HG03103 (cell line): Measurements from ENCODE around the gene ACYP2.
A peak's percentile ranks its signal among the peaks of the same experiment; 100 is the strongest.
"Not testable (repeated sequence)": the region's sequence is repeated elsewhere in the genome, so short reads cannot be mapped to it uniquely, and the experiment has no call there.

Experiments used
- ATAC-seq: cut with Tn5 transposase; IDR thresholded peaks from one replicate; pipeline ENCODE4 v1.9.1; 2021; ENCODE audit warnings: low read depth; ENCODE audit not compliant: unreplicated experiment

The ACYP2 gene

DNA sequence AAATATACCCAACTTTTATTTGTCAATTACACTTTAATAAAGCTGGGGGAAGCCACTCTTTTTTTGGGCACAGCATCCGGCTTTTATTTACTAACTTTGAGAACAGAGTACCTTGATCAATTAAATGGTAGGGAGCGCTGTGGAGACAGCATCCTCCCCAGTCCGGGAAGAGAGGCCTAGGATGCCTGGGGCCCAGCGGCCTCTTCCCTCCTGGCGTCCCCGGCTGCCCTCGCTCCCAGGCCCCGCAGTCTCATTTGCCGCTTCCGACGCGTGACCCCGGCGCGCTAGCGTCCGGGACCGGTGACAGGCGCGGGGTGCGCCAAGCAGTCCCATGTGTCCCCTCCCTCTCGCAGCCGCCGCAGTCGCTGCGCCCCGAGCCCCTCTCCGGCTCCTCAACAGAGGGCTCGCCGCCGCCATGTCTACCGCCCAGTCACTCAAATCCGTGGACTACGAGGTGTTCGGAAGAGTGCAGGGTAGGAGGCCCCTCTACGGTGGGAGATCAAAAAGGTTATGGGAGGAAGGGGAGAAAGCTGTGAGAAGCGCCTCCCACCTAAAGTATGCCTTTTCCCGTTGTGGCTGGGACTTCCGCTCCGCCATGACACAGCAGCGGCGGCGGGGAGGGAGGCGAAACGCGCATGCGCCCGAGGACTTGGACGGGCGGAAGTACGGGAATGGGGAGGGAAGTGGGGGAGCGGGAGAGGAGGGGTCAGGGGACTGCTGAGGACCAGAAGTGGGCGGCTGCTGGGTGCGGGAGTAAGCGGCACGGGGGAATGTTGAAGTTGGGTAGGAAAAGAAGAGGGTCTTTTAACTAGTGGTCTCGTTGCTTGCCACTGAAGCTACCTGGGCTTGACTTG, at the start of gene ACYP2:
Gene ACYP2, plus strand, starts transcription at position 332 of the 854 bp plus-strand sequence.
- ATAC-seq, result peak; percentile 83

DNA sequence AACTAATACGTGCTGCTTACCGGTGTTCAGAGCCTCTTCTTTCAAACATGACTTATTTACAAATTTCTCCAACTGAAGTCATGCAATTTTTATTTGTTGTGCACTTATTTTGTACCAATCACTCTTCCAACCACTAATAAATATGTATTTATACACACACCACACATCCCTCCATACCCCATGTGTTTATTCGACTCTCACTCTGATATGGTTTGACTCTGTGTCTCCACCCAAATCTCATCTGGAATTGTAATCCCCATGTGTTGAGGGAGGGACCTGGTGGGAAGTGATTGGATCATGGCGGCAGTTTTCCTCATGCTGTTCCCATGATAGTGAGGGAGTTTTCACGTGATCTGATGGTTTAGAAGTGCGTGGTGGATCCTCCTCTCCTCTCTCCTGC, 49.5 kb upstream of the ACYP2 start:
- no peak for ATAC-seq

DNA sequence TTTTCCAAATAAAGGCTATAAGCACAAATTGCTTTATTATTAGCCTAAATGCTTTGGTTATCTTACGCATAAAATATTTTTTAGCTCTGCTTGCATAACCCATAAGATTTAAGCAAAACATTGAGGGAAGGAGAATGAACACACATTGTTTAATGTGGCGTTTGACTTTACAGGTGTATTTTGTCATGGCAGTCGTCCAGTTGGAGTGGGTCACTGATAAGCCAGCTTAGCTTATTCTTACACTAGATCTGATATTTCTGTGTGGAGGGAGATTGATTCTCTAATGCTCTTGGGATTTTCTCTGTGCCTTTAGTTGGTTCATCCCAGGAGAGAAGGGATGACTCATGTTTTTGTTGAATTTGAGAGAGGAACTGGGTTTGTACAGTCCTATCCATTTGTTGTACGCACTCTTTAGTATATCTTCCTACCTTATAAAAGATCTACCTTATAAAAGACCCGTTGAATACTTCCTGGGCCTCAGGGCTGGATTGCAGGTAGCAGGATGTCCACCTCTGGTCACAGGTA, 47.5 kb upstream of the ACYP2 start:
- ATAC-seq, result no peak

DNA sequence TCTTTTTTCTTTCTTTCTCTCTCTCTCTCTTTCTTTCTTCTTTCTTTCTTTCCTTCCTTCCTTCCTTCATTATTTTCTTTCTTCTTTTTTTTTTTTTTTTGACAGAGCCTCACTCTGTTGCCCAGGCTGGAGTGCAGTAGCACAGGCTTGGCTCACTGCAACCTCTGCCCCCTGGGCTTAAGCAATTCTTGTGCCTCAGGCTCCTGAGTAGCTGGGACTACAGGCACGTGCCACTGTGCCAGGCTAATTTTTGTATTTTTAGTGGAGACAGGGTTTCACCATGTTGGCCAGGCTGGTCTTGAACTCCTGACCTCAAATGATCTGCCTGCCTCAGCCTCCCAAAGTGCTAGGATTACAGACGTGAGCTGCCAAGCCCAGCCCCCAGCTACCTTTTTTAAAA, 42.9 kb upstream of the ACYP2 start:
- ATAC-seq, result not testable (repeated sequence)

DNA sequence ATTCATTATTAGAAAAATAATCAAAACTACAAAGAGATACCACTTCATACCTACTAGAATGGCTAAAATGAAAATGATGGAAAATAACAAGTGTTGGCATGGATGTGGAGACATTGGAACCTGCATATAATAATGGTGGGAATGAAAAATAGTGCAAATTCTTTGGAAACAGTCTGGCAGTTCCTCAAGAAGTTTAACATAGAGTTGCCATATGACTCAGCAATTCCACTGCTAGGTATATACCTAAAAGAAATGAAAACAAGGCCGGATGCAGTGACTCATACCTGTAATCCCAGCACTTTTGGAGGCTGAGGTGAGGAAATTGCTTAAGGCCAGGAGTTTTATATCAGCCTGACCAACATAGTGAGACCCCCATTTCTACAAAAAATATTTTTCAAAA, 41.6 kb upstream of the ACYP2 start:
- no peak for ATAC-seq

DNA sequence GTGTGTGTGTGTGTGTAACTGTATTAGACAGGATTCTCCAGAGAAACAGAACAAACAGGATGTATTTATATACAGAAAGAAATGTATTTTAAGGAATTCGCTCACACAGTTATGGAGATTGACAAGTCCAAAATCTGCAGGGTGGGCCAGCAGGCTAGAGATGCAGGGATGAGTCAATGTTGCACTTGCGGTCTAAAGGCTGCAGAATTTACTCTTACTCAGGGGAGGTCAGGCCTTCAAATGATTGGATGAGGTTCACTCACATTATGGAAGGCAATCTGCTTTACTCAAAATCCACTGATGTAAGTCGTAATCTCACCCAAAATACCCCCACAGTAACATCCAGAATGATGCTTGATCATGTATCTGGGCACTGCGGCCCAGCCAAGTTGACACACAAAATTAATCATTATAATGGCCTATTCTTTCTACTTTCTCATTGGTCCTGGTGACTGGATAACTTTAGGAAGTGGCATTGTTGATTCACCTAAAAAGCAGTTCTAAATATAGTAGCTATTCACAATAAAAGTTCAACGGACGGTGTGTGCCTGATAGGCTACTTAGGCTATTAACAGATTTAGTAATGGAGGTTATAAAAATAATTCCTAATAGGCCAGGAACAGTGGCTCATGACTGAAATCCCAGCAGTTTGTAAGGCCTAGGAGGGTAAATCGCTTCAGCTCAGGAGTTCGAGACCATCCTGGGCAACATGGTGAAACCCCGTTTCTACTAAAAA, 40.6 kb upstream of the ACYP2 start:
- no peak for ATAC-seq

DNA sequence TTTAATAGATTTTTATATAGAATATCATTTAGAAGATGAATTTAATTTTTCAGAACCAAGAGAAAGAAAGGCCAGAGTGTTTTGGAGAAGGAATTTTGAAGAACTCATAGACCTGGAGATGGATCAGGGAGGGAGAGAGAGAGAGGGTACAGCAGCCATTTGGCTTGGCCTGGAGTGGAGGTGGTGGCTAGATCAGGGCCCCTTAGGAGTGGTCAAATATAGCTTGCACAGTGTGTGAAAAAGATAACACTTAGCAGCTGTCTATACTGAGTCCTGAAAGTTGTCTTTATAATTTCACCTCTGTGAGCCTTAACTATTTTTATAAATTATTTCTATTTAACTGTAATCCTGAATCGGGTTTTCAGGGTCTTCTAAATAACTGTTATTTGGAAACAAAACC, 38.8 kb upstream of the ACYP2 start:
- no peak for ATAC-seq

DNA sequence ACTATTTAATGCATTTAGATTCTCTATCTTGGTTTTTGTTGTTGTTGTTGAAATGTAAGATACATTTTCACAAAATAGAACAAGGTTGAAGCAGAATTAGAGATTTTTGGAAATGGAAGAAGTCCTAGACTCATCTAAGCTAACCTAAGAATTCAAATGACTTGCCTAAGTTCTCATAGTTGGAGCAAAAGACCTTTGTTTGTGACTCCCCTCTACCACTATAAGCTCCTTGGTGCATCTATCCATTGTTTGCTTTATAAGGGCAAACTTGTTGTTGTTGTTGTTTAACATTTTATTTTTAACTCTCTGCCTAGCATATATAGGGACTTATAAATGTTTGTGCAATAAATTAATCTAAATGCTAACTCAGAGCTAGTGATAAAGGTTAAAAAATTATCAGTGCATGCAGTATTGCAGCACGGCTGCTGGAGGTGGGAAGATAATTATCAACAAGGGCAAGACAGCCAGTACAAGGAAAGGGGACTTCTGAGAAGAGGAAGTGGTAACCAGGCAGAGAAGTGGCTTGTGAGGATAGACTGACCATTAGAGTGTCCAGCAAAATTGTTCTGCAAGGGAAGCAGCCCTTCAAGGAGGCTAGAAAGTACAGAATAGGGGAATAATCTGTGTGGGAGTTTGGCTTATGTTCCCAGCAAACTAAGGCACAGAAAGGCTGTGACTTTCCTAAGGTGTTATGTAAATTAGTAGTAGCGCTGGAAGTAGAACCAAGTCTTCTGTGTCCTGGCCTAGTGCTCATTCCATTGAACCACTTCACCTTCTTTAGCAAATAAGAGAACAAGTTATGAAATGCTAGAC, 38.1 kb upstream of the ACYP2 start:
- ATAC-seq, result no peak

DNA sequence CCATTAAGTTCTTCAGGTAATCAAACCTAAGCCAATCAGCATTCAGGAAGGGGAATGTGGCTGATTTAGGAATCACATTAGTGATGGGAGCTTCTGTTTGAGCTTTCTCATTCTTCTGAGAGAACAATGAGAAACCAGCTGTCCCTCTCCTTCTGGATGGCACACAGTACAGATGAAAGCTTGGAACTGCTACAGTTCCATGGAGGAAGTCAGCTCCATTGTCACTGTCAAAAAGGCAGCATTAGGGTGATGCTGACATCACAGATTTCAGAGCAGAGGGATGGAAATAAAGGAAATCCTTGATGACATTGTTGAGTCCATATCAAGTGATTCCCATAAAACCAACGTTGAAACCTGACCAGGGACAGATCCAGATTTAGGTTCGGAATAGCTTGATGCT, 36.1 kb upstream of the ACYP2 start:
- ATAC-seq, result no peak

DNA sequence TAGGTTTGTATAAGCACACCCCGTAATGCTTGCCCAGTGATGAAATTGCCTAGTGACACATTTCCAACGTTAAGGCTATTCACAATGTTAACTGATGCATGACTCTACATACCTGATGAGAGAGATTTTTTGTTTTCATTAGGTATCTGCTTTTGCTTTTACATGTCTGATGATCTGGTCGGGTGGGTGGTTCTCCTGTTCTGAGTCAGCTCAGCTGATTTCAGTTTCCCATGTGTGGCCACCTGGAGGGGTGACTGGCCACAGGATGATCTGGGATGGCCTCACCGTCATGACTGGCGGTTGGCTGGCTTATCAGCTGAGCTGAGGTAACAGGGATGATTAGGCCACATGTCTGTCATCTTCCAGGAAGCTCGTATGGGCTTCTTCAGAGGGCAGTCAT, 33.8 kb upstream of the ACYP2 start:
- ATAC-seq, result peak; percentile 95

DNA sequence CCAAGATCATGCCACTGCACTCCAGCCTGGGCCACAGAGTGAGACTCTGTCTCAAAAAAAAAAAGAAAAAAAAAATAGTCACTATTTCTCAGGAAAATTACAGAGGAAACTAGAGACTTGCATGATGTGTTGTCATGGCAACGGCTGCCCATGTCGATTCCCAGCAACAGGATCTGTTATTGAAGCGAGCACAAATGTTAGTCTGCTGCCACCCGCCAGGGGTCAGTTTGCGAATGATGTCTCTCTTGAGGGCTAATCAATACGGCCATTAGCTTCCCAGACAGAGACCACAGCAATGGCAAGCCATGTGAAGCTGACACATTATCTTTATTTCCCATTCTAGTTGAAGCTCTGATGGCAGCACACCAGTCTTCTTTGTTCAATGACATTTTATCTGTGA, 32.4 kb upstream of the ACYP2 start:
- ATAC-seq, result no peak

DNA sequence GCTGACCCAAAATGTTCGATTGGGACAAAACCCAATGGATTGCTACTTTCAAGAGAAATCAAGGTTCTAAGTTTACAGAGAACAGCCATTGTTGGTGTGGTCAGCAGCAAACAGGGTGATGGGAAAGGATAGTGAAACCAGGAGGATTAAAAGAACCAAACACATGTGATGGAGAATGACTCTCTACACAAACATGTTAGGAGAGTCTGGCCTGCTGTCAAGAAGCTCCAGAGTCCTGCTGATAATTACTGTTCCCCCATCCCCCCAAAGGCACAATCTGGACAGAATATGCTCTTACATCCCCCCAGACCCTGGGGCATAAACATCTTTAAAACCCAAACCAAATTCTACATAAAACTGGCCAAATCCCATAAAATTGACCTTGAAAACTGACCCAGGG, 32.0 kb upstream of the ACYP2 start:
- ATAC-seq, result no peak

DNA sequence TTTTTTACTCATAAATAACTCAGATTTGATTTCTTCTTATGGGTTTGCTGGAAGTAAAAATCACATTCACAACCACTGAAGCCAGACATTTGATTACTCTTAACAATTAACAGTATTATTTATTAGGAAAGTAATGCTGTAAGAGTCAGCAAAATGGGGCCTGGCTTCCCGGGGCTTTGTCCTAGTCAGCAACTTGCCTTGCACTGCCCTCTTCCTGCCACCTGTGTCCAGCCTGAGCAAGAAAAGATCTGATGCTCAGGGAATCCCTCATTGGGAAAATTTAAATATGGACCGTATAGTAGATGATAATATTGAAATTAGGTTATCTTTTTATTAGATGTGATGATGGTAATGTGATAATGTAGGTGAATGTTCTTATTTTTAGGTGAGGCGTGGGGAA, 30.8 kb upstream of the ACYP2 start:
- ATAC-seq, result no peak

DNA sequence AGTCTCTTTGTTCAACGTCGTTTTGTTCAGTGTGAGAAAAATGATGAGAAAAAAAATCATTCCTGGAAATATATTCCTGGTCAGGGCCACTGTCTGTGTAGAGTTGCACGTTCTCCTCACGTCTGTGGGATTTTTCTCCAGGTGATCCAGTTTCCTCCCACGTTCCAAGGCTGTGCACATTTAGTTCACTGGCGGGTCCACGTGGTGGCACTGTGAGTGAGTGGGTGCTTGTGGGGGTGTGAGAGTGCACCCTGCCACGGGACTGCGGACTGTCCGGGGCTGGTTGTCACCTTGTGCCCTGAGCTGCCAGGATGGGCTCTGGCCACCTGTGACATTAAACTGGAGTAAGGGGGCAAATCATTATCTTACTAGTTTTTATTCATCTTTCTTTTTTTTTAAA, 30.3 kb upstream of the ACYP2 start:
- no peak for ATAC-seq

DNA sequence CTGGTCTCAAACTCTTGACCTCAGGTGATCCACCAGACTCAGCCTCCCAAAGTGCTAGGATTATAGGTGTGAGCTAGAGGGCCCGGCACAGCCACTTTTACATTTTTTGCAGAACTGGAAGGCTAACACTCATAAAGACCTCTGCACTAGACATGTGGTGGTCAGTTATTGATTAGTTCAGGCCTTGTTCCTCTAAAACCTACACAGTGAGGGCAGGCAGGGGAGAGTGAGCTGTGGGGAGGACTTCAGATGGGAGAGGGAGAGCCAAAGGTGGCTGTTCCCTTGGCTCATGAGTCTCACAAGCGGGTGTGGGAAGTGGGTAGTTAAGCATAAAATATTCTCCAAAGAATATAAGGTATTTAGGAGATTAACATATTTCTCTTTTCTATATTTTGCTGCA, 29.3 kb upstream of the ACYP2 start:
- no peak for ATAC-seq

DNA sequence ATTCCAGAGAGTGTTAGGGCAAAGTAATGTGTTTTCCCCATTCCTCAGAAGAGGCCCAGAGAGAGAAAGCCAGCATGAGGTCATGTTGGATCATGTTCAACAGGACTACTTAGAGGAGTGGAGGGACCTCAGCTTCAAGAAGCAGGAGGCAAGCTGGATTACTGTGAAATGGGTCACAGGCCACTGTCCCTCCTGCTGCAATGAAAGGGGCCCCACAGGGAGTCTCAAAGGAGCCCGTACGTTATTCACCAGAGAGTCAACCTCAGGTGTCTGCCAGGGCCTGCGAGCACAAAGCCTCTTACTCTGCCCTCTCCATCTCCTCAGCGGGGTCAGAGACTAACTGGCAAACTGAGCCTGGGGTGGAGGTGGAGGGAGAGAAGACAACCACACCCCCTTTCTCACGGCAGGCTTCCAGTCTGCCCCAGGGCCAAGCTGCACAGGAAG, 27.2 kb upstream of the ACYP2 start:
- ATAC-seq, result no peak

DNA sequence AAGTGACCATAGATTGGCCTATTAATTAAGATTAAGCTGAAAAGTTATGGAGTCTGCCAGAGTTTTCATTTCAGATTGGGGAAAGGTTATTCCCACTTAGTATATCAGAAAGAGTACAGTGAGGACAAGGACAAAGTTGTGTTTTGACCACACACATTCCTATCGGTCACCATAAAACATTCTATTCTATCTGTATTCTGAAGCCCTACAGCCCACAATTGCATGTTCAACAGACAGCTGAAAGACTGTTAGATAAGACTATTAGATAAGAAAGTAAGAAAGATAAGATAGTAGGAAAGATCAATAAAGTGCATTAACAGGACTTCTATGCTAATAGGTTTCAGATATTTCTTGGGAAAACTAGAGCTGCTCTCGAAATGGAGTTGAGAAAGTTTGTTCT, 26.7 kb upstream of the ACYP2 start:
- ATAC-seq, result no peak

DNA sequence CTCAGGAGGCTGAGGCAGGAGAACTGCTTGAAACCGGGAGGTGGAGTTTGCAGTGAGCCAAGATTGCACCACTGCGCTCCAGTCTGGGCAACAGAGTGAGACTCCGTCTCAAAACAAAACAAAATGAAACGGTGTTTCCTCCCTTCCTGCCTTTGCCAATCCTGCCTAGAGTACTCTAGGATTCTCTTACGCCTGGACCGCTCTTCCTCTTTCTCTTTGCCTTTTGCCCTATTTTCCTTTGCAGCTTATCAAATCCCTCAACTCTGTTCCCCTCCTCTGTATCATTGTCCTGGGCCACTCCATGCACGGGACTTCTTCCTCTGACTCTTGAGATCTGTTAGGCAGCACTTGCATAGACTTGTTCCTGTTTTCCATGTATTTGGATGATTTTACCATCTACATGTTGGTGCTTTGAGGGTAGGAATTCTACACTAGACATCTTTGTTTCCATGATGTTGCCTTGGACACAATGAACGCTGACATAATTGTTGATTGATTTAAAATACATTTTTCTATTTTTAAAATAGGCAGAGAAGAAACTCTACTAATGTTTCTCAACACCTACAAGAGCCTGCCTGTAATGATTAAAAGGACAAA, 24.8 kb upstream of the ACYP2 start:
- no peak for ATAC-seq

DNA sequence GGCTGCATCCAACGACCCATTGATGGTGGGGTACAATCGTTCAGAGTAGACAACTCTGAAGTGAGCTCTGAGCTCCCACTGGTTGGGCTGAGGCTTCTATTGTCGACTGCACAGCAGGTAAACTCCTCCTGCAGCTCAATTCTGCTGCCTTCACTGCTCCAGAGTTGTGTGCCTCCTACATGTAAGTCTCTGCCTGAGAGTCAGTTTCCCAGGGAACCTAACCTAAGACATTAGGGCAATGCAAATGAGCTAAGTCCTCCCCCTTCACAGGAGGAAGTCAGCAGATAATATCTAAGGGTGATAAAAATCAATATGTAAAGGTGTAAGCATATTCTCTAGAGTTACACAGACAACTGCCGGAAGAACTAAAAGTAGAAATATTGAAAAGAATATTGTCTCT, 22.5 kb upstream of the ACYP2 start:
- peak; percentile 50 for ATAC-seq

DNA sequence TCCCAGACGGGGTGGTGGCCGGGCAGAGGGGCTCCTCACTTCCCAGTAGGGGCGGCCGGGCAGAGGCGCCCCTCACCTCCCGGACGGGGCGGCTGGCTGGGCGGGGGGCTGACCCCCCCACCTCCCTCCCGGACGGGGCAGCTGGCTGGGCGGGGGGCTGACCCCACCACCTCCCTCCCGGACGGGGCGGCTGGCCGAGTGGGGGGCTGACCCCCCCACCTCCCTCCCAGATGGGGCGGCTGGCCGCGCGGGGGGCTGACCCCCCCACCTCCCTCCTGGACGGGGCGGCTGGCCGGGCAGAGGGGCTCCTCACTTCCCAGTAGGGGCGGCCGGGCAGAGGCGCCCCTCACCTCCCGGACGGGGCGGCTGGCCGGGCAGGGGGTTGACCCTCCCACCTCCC, 20.0 kb upstream of the ACYP2 start:
- not testable (repeated sequence) for ATAC-seq
